ENCODE results near the gene EME1. TPM values are rescaled to one million over a fixed set of nuclear protein-coding genes. Genes with fewer than 3 reads are reported as not detected.

Gene EME1
- total and polyA plus RNA-seq, 2 of the 13 experiments (the other 11 are each of a cell fraction or from before 2014, with no cell fraction given) = 20.7 to 24.6 TPM

DNA sequence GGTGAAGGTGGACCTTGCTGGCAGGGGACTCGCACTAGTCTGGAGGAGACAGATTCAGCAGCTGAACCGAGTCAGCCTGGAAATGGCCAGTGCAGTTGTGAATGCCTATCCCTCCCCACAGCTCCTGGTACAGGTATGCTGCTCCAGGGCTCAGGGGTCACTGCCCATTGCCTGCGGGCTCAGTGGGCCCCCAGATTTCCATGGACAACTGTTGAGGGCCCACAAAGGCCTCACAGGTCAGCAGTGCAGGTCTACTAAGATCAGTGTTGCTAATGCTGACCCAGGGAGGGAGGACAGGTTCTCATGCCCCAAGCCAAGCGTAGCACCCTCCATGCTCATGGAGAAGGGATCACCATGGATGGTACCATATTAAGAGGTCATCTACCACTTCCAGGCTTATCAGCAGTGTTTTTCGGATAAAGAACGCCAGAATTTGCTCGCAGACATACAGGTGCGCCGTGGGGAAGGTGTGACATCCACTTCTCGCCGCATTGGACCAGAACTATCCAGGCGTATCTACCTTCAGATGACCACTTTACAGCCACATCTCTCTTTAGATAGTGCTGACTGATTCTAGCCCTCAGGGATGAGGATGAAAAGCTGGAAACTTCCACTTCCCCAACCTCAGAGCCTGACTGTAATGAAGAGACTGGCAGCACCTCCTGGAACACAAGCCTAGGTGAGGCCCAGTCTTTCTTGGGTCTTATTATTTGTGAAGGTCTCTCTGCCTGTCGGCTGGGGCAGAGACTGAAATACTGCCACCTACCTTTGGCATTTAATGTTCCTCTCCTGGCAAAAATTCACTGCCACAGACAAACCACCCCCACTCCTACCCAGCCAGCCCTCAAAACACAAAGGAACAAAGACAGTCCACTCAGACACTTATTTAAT, 7.6 kb downstream of the EME1 start (continued):
- TF ChIP-seq ZSCAN31 (CRISPR knock-in tag; IDR thresholded peaks at IDR 0.05; ENCODE audit: low read depth) = no peak
- no peak for TF ChIP-seq CC2D1A (CRISPR knock-in tag; IDR thresholded peaks at IDR 0.05)
- TF ChIP-seq ZNF256 (CRISPR knock-in tag; conservative IDR thresholded peaks at IDR 0.05) = no peak
- TF ChIP-seq ZFX (CRISPR knock-in tag; IDR thresholded peaks at IDR 0.05; ENCODE audit: low read depth) = peak; percentile 27; the same call in 1 of the 2 replicates
- no peak for TF ChIP-seq NFKB2 (CRISPR knock-in tag; IDR thresholded peaks at IDR 0.05; ENCODE audit: borderline replicate concordance)
- TF ChIP-seq KMT2A (CRISPR knock-in tag; IDR thresholded peaks at IDR 0.05) = no peak
- TF ChIP-seq TRIM24 (CRISPR knock-in tag; IDR thresholded peaks at IDR 0.05) = no peak
- TF ChIP-seq SOX6 (IDR thresholded peaks at IDR 0.05) = no peak
- no peak for TF ChIP-seq SOX6 (CRISPR knock-in tag; IDR thresholded peaks at IDR 0.05)
- TF ChIP-seq NRL (CRISPR knock-in tag; IDR thresholded peaks at IDR 0.05; ENCODE audit: borderline replicate concordance) = peak; percentile 22; the same call in 1 of the 2 replicates
- TF ChIP-seq ZNF589 (CRISPR knock-in tag; conservative IDR thresholded peaks at IDR 0.05) = no peak
- no peak for TF ChIP-seq DMTF1 (CRISPR knock-in tag; IDR thresholded peaks at IDR 0.05)
- TF ChIP-seq ZNF557 (CRISPR knock-in tag; IDR thresholded peaks at IDR 0.05) = no peak
- no peak for TF ChIP-seq TFDP1 (CRISPR knock-in tag; IDR thresholded peaks at IDR 0.05; ENCODE audit: borderline replicate concordance)
- no peak for TF ChIP-seq KAT8 (CRISPR knock-in tag; IDR thresholded peaks at IDR 0.05)
- TF ChIP-seq BRCA1 (CRISPR knock-in tag; IDR thresholded peaks at IDR 0.05) = no peak
- TF ChIP-seq SMAD1 (CRISPR knock-in tag; IDR thresholded peaks at IDR 0.05; ENCODE audit: borderline replicate concordance, low read depth) = 0 out of 2 replicates have a peak, but pooled peaks have one; percentile 33
- TF ChIP-seq POGK (CRISPR knock-in tag; conservative IDR thresholded peaks at IDR 0.05) = no peak
- no peak for TF ChIP-seq CENPX (CRISPR knock-in tag; IDR thresholded peaks at IDR 0.05)
- TF ChIP-seq ZFP36L2 (CRISPR knock-in tag; IDR thresholded peaks at IDR 0.05) = no peak
- TF ChIP-seq ZNF44 (CRISPR knock-in tag; IDR thresholded peaks at IDR 0.05) = no peak
- TF ChIP-seq ZNF724P (CRISPR knock-in tag; IDR thresholded peaks at IDR 0.05; ENCODE audit: borderline replicate concordance) = no peak
- TF ChIP-seq, protein P1, sequence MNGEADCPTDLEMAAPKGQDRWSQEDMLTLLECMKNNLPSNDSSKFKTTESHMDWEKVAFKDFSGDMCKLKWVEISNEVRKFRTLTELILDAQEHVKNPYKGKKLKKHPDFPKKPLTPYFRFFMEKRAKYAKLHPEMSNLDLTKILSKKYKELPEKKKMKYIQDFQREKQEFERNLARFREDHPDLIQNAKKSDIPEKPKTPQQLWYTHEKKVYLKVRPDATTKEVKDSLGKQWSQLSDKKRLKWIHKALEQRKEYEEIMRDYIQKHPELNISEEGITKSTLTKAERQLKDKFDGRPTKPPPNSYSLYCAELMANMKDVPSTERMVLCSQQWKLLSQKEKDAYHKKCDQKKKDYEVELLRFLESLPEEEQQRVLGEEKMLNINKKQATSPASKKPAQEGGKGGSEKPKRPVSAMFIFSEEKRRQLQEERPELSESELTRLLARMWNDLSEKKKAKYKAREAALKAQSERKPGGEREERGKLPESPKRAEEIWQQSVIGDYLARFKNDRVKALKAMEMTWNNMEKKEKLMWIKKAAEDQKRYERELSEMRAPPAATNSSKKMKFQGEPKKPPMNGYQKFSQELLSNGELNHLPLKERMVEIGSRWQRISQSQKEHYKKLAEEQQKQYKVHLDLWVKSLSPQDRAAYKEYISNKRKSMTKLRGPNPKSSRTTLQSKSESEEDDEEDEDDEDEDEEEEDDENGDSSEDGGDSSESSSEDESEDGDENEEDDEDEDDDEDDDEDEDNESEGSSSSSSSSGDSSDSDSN (CRISPR knock-in tag; IDR thresholded peaks at IDR 0.05) = no peak
